HG02798 (cell line): Measurements from ENCODE around the gene ADAMTS1.

Experiments
- ATAC-seq: cut with Tn5 transposase; IDR thresholded peaks from one replicate; pipeline ENCODE4 v1.9.1; 2021; ENCODE audit warnings: mild to moderate bottlenecking; ENCODE audit not compliant: unreplicated experiment, poor library complexity

The ADAMTS1 gene

GRCh38 chr21:26846036-26846931 is 1.1 kb upstream of the ADAMTS1 start:
- no peak for ATAC-seq

DNA sequence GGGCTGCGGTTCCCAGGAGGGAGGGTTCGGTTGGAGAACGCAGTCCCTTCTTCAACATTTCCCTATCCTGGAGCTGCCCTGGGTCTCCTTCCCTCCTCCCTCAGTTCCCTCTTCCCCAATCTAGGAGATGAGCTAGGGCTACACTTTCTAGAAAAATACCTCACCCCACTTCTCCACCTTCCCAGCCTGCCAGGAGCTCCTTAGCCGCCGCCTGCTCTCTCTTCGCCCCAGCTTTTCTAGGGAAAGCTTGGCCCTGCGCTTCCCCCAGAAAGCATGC is 488 bp upstream of the ADAMTS1 start:
- ATAC-seq, result no peak

- no peak for ATAC-seq
Observed at GRCh38 chr21:26844258-26845065, 747 bp downstream of the ADAMTS1 start.

DNA sequence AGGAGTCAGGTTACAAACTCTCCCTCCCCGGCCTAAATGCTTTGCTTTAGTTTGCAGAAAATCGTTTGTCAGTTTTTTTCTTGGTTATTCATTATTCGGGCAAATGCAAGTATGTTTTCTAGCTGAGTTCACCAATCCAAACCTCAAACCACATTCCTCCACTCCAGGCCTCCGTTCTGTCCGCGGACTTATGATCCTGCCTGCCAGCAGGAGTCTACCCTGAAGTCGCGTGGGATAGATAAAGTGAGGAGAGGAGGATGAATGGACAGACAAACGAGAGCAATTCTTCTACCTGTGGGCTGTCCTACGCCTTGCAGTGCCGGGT is 1.3 kb downstream of the ADAMTS1 start:
- no peak for ATAC-seq

DNA sequence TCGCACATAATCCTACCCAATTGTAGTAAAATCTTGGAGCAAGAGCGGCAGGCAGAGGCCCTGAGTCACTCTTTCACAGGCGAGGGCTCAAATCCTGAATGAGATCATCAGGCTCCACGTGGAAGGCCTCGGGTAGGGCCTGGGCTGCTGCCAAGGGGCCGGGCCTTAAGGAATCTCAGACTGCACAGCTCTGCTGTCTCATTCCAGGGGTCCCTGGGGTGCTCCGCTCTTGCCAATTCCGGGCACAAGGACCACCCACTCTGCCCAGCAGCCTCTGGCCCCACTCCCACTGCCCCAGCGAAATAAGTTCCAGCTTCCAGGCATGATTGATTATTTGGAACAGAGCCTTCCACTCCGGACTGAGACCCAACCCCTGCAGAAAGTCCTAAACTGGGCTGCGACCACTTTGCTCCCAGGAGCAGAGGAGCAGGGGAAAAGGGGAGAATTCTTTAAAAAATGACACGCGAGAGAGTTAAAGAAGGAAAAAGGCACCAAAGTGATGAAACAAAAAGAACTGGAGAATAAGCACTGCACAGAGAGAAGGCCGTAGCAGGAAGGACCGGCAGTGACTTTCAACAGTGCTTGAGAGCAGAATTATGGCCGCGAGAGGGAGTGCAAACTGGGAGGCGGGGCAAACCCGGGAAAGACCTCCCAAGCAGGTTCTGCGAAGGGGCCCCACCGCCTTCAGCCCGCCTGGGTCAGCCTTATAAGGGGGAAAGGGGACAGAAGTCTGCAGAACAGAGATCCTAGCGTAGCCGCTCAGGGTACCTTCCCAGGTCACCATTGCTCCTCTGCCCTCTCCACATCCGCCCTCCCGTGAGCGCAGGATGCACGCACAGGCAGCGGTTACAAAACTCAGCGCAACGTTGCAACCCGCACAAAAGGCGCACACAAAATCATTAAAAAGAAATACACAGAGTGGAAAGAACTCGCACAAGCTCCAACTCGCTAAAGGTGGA is 2.0 kb downstream of the ADAMTS1 start:
- ATAC-seq, result no peak

DNA sequence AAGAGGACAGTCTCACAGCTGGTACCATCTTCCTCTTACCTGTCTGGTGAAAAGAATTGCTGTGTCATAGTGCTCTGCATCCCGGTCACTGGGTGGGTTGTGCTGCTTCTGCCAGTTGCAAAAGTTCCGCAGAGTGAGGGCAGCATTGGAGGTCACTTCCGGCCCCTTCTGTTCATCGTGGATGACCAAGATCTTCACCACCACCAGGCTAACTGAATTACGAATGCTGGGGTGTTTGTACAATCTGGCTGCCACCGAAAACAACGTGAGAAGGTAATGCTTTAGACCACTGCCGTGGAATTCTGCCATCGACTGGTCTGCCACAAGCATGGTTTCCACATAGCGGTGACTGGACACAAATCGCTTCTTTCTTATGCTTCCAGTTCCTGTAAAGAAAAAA is 2.9 kb downstream of the ADAMTS1 start:
- no peak for ATAC-seq

DNA sequence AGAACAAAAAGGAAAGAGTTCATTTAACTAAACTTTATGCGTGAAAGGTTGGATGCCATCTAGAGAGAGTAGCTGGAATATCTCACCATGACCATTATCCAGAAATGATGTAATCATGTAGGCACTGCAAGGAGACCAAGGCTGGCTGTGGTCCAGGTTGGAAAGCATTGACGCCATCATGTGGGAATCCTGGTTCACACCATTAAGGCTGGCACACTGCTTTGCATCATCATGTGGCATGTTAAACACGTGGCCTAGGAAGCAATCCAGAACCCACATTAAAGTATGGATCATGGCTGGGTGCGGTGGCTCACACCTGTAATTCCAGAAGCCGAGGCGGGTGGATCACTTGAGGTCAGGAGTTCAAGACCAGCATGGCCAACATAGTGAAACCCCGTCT is 4.3 kb downstream of the ADAMTS1 start:
- ATAC-seq, result no peak

DNA sequence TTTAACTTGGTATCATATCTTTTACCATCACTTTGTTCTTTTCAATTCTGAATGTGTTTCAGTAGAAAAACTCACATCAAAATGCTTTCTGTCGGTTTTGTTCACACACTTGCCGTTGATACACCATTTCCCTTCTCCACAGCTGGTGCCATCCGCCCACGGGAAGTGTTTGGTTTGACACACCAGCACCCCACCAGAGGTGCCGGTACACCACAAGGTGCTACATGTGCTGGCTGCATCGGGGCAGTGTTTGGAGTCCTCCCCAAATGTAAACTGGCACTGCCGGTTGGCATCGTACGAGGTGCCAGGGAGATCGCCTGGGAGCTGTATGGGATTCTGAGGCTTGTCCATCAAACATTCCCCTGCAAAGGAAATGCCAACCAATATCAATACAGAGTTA is 5.0 kb downstream of the ADAMTS1 start:
- ATAC-seq, result no peak

DNA sequence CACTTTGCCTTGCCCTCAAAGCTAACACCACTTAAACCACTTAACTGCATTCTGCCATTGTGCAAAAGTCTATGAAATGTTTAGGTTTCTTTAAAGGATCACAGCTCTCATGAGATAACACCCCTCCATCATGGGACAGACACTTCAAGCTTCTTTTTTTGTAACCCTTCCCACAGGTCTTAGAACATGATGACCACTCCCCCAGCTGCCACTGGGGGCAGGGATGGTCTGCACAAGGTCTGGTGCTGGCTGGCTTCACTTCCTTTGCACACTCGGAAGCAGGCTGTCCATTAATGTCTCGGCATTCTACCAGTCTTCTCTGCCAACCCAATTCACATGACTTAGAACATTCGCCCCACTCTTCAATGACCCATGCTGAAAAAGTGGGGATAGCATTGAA is 7.7 kb downstream of the ADAMTS1 start:
- no peak for ATAC-seq

- no peak for ATAC-seq
Observed at GRCh38 chr21:26836528-26836927, 8.7 kb downstream of the ADAMTS1 start.

- no peak for ATAC-seq
Observed at GRCh38 chr21:26835714-26836265, 9.4 kb downstream of the ADAMTS1 start.

DNA sequence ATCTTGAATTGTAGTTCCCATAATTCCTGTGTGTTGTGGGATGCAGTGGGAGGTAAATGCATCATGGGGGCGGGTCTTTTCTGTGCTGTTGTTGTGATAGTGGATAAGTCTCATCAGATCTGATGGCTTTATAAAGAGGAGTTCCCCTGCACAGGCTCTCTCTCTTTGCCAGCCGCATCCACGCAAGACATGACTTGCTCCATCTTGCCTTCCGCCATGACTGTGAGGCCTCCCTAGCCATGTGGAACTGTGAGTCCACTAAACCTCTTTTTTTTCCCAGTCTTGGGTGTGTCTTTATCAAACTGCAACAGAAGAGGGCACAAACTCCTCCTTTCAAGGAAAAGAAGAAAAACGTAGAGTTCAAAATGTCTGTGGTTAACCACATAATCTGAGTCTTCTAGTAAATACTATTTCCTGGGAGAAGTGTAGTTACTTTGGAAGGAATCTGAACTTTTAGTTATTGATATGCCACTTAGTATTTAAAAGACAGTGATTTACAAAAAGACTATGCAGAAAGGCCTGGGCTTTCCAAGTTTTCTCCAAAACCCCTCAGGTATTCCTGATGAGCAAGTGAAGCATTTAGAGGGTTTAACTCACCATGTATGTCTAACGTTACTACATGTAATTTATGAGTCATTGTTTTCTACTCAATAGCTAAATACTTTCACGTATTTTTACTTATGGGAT is 10.0 kb downstream of the ADAMTS1 start:
- ATAC-seq, result no peak

- no peak for ATAC-seq
Observed at GRCh38 chr21:26834181-26834905, 10.9 kb downstream of the ADAMTS1 start.

GRCh38 chr21:26833460-26833939 is 11.7 kb downstream of the ADAMTS1 start:
- ATAC-seq, result no peak

DNA sequence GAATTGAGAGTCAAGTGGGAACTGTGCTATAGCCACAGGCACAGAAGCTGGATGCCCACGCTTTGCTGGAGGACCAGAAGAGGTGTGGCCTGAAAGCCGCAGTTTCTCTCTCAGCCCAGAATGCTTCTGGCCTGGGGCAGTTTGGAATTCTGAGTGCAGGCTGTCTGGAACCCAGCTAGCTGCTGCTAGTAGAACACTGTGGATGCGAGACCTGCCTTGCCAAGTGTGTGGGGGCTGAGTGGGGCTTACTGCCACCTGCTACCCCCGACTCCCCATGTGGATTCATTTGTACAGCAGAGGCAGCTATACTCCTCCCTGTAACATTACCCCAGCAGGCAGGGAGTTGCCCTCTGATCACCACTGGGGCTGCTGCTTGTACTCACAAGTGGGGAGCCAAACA is 12.2 kb downstream of the ADAMTS1 start:
- ATAC-seq, result no peak

- ATAC-seq, result no peak
Observed at GRCh38 chr21:26832546-26832945, 12.7 kb downstream of the ADAMTS1 start.

- no peak for ATAC-seq
Observed at GRCh38 chr21:26826801-26827200, 18.4 kb downstream of the ADAMTS1 start.

DNA sequence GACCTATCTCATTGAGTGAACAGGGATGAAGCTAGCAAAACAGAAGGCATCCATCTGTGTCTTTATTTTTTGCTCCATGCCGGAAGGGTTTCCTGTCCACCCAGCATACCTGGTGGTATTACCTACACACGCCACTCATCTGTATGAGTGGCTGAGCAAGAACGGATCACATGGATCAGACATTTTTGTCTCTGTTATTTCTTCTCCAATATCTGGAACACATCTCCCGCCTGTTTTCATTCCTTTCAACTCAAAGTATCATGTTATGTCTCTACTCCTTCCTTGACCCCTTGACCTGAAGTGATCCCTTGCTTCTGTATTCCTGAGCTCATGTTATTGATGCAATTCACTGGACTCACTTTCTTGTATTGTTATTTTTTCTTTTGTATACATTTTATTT is 24.7 kb downstream of the ADAMTS1 start:
- no peak for ATAC-seq

DNA sequence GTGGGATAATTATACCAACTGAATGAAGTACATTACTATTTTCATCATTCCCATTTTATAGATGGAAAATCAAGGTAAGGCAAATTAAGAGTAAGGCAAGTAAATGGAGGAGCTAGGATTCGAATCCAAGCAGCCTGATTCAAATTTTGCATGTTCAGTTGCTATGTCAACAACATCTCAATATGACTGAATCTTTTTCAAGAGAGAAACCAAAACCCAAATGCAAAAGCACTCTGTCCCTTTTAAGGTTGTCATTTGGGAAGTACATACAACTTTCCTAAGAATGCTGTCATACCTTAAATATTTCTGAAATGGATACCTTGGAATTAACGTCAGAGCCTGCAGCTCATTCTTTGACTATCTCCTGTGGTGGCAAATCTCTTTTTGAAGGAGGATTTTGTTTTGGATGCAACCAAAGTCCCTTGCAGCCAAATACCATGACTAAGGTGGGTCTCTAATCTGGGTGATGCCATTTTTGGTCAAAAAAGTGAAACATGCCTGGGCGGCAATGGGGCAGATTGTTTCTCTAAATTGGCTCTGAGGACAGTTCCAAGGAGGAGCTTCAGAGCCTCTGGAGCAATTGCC is 25.4 kb downstream of the ADAMTS1 start:
- no peak for ATAC-seq
